Gastrocnemius medialis (tissue), 4 donors: ENCODE data around the gene RPS13.

Experiments used
- POLR2A ChIP-seq, 2 donors: fragments of 450-650 bp; IDR thresholded peaks; one replicate each; pipeline ENCODE4 v1.6.1; 2017; ENCODE audit warnings: antibody characterized with exemption in 2 of 2, mild to moderate bottlenecking in 2 of 2, moderate library complexity in 2 of 2
- TF ChIP-seq, protein P1 (sequence below), 5 experiments: fragments of 450-650 bp in 3 of 5; fragments of 200-600 bp in 2 of 5; sonication (generic) in 2 of 5; IDR thresholded peaks in 4 of 5; conservative IDR thresholded peaks in 1 of 5; 1 replicate in 4 of 5; 2 replicates in 1 of 5; pipeline ENCODE4 v1.5.1; 2016 to 2019; ENCODE audit warnings: antibody characterized with exemption in 5 of 5, mild to moderate bottlenecking in 3 of 5, moderate library complexity in 3 of 5

DNA sequence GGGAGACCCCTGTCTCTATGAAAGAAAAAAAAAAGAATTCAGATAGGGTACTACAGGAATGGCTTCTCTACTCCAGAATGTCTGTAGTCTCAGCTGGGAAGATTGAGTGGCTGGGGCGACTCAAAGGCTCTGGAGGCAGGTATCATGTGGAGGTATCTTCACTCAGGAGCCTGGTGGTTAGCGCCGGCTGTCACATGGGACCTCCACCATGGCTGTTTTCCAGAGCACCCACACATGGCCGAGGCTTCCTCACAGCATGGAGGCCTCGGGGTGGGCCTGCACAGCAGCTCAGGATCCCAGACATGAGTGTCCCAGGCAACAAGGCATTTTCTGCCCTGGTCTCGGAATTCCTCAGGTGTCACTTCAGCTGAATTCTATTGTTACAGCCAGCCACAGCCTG, 10.1 kb downstream of the RPS13 start:
- TF ChIP-seq, protein P1, sequence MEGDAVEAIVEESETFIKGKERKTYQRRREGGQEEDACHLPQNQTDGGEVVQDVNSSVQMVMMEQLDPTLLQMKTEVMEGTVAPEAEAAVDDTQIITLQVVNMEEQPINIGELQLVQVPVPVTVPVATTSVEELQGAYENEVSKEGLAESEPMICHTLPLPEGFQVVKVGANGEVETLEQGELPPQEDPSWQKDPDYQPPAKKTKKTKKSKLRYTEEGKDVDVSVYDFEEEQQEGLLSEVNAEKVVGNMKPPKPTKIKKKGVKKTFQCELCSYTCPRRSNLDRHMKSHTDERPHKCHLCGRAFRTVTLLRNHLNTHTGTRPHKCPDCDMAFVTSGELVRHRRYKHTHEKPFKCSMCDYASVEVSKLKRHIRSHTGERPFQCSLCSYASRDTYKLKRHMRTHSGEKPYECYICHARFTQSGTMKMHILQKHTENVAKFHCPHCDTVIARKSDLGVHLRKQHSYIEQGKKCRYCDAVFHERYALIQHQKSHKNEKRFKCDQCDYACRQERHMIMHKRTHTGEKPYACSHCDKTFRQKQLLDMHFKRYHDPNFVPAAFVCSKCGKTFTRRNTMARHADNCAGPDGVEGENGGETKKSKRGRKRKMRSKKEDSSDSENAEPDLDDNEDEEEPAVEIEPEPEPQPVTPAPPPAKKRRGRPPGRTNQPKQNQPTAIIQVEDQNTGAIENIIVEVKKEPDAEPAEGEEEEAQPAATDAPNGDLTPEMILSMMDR (IDR thresholded peaks at IDR 0.05 in 4 of 5, conservative IDR thresholded peaks at IDR 0.05 in 1 of 5) = no peak
- no peak for TF ChIP-seq POLR2A (IDR thresholded peaks at IDR 0.05)
